Middle frontal gyrus (tissue), 1 donor: ENCODE data around the gene PROSER3.
A peak's percentile ranks its signal among the peaks of the same experiment; 100 is the strongest.

ENCODE experiments used
- DNase-seq: peaks from one replicate; pipeline ENCODE4 v3.0.0-alpha.2; 2015; ENCODE audit warnings: low spot score; ENCODE audit errors: extremely low spot score

Gene PROSER3

DNA sequence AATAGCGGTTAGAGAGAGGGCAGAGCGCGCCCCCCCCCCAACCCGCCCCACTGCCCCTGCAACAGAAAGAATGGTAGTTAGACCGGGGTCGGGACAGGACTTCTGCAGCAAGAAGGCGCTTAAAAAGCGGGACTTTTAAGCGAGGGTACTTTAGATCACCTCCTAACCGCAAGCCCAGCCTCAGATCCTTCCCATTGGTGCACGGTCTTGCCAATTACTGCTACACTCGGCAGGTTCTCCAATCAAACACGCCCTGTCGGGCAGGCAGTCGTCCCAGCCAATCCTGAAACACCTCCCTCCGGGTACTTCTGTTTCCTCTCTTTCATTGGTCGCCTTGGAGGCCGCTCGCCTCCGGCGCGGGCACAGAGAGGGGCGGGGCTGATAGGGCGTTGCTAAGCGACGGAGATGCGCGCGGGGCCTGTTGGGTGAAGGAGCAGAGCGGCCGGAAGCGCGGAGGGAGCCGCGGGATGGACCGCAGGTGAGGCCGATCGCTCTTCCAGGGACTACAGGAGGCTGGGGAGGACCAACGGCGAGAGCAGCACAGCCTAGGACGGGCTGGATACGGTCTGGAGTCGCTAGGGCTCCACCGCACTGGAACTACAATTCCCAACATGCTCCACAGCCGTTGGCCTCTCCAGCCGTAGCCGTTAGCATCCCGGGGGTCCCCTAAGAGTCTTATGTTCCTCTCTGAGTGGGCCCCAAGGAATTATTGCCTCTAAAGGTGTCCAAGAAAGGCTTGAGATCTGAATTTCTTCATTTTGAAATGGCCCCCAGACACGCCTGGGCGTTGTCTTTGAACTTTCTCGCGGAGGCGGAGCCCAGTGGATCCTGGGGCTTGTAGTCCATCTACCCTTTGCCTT lies at the start of gene PROSER3:
PROSER3 (plus strand) TSS at position 428 of the 860 bp plus-strand sequence; CDS start at position 468, 40 bp downstream.
- peak; percentile 97 for DNase-seq

DNA sequence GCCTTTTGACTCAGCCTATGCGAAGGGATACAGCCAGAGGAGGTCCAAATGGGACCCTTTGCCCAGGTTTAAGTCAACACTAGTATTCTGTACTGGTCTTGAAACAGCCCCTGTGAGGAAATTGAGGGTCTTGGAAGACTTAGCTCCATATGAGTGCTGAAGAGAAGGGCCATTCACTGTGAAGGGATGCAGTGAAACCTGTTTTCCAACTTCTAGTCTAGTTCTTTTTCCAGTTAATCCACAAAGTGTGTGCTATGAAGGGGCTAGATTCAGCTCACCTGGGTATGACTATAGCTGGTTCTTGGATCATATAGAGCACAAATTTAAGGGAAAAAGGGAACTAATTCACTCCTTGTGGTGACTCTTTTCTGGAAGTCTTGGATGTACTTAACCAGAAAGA lies 49.6 kb upstream of the PROSER3 start:
- no peak for DNase-seq

DNA sequence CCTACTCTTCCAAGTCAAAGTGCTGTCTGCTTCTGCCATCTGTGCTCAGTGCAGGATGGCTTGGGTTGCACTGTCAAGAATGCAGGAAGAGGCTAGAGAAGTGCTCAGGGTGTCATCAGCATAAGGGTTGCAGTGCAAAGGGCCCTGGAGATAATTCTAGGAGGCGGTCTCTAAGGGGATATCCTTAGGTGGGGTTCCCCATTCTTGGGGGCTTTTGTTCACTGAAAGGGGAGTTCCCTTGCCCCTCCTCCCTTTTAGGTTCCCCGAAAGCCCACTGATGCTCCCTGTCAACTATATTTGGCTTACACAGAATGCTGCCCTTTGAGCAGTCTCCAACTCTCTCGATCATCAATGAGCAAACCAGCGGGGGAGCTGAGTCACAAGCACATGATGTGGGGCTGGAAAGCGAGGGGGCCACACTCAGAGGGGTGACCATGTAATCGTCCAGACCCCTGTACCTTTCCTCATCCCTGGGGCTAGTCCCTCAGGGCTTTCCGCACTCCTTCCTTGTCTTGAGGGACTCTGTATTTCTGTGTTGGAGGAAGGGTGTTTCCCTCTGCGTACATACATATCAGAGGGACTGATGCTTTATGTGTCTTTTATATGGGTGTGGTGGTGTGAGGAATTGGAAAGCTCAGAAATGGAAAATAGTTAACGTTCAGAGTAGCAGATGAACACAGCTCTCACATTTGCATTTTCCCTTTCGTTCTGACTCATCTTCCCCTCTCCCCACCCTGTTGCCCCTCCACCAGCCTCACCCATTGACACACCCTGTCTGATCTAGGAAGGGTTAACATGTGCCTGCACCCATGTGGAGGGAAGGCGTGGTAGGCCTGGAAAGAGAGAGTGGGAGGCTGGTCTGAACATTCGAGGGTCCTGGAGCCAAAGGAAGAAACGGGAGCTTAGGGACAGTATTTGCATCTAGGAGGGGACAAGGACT lies 46.9 kb upstream of the PROSER3 start:
- no peak for DNase-seq

DNA sequence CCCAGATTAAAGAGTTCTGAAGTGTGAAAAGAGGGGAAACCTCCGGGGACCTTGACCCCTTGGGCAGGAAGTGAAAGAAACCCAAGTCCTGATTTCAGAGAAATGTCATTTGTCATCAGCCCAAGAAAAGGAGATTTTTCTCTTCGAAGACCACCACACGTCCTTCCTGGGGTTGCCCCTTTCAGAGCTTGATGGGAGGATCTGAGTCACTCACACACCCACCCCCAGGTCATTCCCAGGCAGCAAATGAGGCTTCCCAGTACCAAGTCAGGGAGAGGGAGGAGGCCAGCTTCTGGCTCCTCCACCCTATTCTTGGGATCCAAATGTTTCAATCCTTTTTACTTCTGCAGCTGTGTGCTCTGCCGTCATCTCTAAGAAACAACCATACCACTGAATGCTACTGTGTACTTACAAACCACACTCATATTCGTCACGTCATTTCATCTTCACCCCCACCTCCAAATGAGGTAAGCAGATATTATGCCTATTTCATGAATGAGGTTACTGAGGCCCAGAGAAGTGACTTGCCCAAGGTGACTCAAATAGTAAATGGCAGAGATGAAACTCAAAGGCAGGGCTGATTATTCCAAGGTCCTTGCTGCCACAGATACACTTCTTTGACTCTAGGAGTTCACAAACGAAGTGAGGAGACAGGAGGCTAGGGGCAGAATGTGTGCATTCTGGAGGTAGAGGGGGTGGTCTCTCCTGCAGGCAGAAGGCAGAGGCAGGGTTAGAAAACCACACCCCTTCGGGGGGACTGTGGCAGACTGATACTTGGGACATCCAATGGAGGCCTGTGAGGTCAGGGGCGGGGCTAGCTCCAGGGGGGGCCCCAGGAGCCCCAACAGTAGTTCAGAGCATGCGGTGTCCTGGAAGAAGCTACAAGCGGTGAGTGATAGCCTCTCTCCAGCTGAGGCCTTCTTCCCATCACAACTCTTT lies 45.1 kb upstream of the PROSER3 start:
- DNase-seq = no peak

DNA sequence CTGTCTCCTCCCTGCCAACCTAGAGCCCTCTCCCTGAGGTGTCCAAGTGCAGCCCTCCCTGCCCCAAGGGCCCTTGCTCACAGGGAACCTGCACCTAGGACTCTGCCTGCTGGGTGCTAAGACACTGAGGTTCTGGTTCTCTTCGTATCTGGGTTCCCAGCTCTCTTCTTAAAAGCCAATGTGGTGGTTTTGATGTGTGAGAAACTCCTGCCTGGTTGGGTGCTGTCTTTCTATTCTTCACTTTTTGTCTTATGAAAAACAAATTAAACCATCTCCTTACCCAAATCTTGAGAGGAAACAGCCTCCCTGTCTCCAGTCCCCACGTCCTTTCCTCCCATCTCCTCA lies 44.5 kb upstream of the PROSER3 start:
- DNase-seq = no peak

DNA sequence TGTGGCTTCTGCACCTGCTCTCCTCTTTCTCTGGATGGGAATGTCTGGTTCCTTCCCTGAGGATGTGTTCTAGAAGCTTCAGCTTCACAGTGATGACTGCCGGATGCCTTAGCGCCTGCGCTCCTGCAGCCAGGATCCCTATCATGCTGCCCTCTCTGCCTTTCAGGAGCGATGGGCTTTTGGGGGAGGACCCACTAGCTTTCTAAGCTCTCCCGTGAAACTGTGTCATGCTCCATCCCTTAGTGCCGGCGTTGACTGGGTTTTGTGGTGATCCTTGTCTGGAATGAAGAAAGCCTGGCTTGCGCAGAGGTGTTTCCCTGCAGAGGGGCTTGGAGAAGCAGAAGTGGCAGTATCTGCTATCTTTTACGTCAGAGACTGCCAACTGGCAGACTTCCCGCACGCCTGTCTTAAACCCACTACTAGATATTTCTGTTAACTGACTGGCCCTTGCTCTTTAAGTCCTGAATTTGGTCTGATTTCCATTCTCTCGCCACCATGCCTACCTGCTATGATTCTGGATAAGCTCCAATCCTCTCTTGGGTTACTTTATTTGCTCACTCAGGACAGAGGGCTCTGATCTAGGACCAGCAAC lies 44.0 kb upstream of the PROSER3 start:
- no peak for DNase-seq

DNA sequence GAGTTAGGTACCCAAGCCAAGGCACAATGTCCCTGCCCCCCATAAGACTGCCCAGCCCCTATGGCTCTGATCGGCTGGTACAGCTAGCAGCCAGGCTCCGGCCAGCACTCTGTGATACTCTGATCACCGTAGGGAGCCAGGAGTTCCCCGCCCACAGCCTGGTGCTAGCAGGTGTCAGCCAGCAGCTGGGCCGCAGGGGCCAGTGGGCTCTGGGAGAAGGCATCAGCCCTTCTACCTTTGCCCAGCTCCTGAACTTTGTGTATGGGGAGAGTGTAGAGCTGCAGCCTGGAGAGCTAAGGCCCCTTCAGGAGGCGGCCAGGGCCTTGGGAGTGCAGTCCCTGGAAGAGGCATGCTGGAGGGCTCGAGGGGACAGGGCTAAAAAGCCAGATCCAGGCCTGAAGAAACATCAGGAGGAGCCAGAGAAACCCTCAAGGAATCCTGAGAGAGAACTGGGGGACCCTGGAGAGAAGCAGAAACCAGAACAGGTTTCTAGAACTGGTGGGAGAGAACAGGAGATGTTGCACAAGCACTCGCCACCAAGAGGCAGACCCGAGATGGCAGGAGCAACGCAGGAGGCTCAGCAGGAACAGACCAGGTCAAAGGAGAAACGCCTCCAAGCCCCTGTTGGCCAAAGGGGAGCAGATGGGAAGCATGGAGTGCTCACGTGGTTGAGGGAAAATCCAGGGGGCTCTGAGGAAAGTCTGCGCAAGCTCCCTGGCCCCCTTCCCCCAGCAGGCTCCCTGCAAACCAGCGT lies 43.2 kb upstream of the PROSER3 start:
- no peak for DNase-seq

DNA sequence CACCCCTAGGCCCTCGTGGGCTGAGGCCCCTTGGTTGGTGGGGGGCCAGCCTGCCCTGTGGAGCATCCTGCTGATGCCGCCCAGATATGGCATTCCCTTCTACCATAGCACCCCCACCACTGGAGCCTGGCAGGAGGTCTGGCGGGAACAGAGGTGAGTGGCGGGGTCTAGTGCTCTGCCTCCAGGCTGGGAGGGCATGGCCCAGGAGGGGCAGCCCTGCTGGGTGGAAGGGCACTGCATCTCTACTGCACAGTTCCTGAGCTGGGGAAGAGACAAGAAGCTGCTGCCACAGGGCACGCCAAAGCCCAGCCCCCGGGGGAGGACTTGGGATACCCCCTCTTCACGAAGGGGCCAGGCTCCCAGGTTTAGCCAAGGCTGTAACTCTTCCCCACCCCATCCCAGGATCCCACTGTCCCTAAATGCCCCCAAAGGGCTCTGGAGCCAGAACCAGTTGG lies 42.6 kb upstream of the PROSER3 start:
- DNase-seq = no peak

DNA sequence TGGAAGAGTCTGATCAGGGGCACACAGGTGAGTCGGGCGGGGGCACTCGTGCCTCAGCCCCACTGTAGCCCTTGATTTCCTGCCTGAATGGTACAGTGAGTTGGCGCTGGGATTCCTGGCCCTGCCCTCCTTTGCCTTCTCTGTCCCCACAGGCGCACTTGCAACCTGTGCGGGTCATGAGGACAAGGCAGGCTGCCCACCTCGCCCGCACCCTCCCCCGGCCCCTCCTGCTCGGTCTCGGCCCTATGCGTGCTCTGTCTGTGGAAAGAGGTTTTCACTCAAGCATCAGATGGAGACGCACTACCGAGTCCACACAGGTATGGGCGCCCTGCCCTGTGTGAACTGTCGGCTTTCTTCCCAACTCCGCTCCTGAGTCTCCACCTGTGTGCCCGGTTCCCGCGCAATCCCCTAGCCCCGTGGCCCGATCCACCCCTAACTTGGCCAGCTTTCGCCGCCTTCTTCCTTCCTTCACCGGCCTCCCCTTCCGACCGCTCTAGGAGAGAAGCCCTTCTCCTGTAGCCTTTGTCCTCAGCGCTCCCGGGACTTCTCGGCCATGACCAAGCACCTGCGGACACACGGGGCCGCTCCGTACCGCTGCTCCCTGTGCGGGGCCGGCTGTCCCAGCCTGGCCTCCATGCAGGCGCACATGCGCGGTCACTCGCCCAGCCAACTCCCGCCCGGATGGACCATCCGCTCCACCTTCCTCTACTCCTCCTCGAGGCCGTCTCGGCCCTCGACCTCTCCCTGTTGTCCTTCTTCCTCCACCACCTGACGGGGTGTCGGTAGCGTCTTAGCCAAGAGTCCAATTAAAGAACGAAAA lies 41.8 kb upstream of the PROSER3 start:
- DNase-seq = no peak

DNA sequence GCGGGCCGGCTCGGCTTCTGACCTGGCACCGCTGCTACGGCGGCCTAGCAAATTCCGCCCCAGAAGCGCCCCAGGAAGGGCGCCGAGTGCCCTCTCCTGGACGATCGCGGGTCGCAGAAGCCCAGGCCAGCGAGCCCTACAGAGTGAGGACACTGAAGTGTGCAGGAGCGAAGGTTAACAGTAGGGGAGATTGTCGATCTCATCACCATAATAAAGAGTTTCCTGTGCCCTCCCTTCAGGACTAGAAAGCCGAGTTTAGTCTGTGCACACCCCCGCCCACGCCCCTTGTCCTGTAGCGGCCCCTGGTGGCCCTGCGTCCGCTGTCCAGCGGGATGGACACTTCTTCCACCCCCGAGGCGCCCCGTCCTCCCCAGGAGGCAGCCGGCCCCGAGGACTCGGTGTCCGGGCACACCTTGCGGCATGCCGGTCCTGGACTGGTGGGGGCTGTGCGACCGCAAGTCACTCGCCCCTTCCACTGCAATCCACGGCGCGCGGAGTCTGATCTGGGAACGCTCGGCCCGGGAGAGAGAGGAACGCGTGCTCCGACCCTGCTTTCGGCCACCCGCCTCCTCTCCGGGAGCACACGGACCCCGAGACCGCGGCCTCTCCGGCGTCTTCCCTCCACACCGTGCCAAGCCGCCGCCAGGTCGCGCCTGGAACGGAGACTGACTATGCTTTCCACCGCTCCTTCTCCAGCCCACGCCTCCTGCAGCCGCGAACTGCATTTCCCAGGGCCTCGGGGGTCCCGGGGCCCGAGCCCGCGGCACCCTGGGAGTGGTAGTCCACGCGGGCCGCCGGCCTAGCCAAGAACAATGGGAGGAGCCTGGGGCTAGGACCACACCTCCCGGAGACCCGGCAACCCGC lies 40.9 kb upstream of the PROSER3 start:
- DNase-seq = peak; percentile 92

DNA sequence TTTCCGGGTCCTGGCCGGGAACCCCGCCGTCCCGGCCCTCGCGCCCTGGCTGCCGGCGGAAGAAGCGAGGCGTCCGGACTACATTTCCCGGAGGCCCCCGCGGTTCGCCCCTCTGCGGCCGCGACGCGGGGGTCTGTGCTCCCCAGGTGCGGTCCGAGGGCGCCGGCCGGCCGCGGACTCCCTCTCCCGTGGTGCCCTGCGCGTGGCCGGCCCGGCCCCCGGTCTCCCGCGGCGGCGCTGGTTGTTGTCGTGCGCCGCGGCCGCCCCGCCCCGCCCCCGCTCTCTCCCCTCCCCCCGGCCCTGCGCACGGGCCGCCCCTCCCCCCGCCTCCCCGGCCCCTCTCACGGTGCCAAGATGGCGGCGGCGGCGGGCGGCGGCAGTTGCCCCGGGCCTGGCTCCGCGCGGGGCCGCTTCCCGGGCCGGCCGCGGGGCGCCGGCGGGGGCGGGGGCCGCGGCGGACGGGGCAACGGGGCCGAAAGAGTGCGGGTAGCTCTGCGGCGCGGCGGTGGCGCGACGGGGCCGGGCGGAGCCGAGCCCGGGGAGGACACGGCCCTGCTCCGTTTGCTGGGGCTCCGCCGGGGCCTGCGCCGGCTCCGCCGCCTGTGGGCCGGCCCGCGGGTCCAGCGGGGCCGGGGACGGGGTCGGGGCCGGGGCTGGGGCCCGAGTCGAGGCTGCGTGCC lies 40.2 kb upstream of the PROSER3 start, which contains the start of gene KMT2B:
KMT2B (plus strand) TSS at position 339 of the 680 bp plus-strand sequence; CDS start at position 355, 16 bp downstream.
- DNase-seq = no peak

DNA sequence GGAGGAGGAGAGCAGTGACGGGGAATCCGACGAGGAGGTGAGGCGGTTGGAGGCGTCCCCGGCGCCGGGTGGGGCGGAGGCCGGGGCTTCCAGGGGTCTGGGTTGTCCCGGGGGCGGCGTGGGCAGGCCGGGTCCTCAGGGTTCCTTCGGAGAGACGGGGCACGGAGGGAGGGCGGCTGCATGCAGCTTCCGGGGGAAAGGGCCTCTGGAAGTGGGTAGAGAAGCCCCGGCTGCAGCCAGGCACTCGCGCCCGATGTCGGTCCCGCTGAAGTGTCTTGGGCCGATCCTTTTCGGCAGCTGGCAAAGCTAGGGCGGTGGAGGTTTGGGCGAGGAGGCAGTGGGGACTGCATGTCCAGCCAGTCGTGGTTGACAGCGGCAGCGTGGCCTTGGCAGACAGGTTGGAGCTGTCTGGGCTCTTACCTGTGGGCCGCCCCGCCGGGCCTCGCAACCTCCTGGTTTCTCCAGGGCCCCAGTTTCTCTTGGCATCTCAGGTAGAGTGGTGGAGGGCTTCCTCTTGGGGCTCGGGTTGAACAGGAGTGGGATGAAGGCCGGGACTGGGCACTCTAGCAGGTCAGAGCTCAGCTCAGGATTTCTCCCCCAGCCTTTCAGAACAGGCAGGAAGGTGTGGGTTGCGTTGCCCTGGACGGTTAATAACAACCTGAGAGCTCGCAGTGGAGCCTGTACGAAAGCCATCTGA lies 39.5 kb upstream of the PROSER3 start:
- DNase-seq = no peak

DNA sequence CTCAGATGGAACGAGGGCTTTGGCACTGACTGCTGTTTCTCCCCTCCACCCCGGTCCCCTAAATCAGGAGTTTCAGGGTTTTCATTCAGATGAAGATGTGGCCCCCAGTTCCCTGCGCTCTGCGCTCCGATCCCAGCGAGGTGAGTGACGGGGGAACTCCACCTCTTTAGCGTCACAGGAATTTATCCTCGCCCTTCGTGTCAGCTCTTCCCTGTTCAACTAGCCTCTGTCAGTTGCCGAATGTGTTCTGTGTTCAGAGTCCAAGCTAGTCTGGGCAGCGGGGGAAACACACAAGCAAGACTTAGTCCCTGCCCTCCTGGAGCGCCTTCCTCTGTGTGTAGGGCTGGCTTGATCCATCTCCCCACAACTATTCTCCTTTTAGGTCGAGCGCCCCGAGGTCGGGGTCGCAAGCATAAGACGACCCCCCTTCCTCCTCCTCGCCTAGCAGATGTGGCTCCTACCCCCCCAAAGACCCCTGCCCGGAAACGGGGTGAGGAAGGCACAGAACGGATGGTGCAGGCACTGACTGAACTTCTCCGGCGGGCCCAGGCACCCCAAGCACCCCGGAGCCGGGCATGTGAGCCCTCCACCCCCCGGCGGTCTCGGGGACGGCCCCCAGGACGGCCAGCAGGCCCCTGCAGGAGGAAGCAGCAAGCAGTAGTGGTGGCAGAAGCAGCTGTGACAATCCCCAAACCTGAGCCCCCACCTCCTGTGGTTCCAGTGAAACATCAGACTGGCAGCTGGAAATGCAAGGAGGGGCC lies 38.4 kb upstream of the PROSER3 start:
- no peak for DNase-seq

DNA sequence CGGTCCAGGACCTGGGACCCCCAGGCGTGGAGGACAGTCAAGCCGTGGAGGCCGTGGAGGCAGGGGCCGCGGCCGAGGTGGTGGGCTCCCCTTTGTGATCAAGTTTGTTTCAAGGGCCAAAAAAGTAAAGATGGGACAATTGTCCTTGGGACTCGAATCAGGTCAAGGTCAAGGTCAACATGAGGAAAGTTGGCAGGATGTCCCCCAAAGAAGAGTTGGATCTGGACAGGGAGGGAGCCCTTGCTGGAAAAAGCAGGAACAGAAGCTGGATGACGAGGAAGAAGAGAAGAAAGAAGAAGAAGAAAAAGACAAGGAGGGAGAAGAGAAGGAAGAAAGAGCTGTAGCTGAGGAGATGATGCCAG lies 37.8 kb upstream of the PROSER3 start:
- DNase-seq = no peak

DNA sequence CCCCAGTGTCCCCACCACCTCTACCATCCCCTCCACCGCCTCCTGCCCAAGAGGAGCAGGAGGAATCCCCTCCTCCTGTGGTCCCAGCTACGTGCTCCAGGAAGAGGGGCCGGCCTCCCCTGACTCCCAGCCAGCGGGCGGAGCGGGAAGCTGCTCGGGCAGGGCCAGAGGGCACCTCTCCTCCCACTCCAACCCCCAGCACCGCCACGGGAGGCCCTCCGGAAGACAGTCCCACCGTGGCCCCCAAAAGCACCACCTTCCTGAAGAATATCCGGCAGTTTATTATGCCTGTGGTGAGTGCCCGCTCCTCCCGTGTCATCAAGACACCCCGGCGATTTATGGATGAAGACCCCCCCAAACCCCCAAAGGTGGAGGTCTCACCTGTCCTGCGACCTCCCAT lies 37.3 kb upstream of the PROSER3 start:
- DNase-seq = no peak

DNA sequence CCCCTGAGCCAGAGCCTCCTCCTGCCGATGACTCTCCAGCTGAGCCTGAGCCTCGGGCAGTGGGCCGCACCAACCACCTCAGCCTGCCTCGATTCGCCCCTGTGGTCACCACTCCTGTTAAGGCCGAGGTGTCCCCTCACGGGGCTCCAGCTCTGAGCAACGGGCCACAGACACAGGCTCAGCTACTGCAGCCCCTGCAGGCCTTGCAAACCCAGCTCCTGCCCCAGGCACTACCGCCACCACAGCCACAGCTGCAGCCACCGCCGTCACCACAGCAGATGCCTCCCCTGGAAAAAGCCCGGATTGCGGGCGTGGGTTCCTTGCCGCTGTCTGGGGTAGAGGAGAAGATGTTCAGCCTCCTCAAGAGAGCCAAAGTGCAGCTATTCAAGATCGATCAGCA lies 36.6 kb upstream of the PROSER3 start:
- DNase-seq = no peak
